Hindlimb muscle (tissue), 1 donor: ENCODE measurements around the gene MIF. TPM values are rescaled to one million over a fixed set of nuclear protein-coding genes. Genes with fewer than 3 reads are reported as not detected.
"Not testable (repeated sequence)": the region's sequence is repeated elsewhere in the genome, so short reads cannot be mapped to it uniquely, and the experiment has no call there.

Experiments
- DNase-seq: peaks from one replicate; pipeline ENCODE4 v3.0.0-alpha.2; 2013
- polyA plus RNA-seq: library from polyadenylated mRNA; unstranded; fragments of 120-200 nt; gene quantifications from one replicate; pipeline ENCODE4 v1.2.1, GENCODE V29; 2013; ENCODE audit not compliant: insufficient read length

MIF gene
- 178 TPM for polyA plus RNA-seq

DNA sequence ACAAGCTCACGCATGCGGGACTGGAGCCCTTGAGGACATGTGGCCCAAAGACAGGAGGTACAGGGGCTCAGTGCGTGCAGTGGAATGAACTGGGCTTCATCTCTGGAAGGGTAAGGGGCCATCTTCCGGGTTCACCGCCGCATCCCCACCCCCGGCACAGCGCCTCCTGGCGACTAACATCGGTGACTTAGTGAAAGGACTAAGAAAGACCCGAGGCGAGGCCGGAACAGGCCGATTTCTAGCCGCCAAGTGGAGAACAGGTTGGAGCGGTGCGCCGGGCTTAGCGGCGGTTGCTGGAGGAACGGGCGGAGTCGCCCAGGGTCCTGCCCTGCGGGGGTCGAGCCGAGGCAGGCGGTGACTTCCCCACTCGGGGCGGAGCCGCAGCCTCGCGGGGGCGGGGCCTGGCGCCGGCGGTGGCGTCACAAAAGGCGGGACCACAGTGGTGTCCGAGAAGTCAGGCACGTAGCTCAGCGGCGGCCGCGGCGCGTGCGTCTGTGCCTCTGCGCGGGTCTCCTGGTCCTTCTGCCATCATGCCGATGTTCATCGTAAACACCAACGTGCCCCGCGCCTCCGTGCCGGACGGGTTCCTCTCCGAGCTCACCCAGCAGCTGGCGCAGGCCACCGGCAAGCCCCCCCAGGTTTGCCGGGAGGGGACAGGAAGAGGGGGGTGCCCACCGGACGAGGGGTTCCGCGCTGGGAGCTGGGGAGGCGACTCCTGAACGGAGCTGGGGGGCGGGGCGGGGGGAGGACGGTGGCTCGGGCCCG, at the start of gene MIF:
Gene MIF, plus strand, starts transcription at position 439 of the 765 bp plus-strand sequence. Its CDS starts 92 bp downstream, at position 531.
- peak; percentile 93 for DNase-seq

DNA sequence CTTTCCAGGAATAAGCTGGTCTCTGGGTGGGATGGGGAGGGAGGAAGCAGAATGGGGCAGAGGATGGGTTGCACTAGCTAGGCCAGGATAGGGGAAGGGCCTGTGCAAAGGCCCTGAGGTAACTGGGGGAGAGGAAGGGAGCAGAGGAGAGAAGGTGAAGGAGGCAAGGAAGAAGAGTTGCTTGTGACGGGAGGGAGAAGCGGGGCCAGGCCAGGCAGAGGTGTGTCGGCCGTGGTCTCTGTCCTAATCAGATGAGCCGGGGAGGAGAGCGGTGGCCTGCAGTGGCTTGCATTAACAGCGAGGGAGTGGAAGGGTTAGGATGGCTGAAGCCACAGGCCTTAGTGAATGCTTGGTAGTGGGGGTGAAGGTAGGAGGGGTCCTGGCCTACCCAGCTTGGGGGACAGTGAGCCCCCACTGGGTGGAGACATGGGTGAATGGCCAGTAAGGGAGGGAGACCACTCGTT, 49.4 kb upstream of the MIF start:
- no peak for DNase-seq

DNA sequence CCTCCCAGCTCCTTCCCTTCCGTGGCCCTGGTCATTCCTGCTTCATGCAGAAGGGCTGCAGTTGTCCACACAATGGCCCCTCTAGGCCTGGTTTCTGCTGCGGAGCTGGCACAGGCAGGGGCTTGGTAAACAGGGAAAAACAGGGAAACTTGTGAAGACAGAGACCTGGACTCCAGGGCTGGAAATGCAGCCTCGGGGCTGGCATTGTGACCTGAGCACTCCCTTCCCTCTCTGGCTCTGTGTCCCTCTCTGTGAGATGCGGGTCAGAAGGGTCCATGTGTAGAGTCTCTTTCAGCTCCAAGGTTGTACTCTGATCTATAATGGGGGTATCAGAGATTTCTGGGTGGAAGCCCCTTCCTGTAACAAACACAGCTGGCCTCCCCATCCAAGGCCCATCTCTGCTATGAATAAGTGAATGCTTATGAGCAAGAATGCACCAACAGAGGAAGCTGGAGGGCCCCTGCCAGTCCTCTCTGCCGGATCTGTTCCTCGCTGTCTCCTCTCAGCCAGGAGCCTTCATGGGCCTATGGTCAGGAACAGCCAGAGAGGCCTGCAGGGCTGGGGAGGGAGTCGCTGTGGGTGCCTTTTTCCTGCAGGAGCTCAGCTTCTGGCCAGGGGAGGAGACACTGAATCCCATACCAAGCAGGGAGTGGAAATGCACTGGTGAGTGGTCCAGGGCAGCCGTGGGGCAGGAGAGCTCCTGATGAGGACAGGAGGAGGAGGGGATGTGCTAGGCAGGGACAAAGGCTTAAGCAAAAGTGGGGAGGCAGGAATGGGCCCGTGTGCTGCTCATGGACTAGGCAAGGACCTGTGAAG, 48.7 kb upstream of the MIF start:
- no peak for DNase-seq

DNA sequence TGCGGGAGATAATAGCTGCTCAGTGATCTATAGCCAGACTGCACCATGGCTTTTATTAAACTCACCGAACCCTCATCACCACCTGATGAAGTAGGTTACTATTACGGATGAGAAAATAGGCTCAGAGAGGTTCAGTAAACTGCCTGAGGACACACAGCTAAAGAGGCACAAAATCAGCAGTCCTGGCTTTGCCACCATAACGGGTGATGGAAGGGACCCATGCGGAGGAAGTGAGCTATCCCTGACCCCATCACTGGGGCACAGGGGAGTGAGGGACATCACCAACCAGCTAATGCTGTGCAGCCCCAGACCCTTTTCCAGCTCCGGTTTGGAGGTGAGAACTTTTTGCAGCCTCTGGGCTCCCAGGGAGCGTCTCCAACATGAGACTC, 48.1 kb upstream of the MIF start:
- no peak for DNase-seq

DNA sequence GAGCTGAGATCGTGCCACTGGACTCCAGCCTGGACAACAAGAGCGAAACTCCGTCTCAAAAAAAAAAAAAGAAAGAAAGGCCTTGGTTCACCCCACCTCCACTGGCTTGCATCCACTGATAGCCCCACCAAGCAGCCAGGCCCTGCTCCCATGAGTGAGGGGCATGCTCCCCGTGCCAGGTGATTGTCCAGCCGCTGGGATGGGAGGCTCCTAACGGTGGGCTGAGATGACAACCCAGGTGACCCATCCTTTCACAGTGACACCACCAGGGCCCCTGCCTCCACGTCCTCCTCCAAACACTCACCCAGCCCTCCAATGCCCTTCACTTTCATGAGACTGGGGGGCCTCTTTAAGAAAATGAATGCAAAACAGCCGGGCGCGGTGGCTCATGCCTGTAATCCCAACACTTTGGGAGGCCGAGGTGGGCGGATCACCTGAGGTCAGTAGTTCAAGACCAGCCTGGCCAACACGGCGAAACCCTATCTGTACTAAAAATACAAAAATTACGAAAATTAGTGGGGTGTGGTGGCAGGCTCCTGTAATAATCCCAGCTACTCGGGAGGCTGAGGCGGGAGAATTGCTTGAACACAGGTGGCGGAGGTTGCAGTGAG, 46.8 kb upstream of the MIF start:
- no peak for DNase-seq

DNA sequence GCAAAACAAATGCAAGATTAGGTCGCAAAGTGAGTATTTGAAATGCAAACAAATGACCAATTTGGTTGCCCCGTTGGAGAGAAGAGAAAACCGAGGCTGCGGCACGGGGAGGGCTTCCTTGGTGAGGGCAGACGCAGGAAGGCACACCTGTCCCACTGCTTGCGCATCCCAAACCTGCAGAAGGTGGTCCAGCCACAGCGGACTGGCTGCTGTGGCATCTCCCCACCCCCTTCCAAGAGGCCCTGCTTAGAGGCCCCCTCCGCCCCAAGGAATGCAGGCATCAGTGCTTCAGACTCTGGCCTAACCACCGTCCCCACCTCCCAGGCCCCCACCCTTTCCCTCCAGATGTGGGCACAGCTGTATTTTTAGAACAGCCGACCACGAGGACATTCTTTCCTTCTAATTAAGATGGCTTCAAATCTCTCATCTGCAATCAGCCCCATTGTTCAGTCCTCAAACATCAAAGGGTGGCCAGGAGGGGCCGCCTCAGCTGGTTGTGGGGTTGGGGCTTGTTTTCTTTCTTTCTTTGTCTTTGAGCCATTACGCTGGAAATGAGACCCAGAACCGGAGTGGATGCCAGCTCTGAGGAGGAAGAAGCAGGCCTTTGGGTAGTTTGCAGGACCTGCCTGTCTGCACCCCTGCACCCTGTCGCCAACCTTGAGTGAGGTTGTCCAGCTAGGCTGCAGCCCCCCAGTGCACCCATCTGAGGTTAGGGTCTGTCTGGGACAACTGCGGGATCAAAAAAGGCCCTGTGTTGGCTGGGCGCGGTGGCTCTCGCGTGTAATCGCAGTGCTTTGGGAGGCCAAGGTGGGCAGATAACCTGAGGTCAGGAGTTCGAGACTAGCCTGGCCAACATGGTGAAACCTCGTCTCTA, 46.0 kb upstream of the MIF start:
- no peak for DNase-seq

DNA sequence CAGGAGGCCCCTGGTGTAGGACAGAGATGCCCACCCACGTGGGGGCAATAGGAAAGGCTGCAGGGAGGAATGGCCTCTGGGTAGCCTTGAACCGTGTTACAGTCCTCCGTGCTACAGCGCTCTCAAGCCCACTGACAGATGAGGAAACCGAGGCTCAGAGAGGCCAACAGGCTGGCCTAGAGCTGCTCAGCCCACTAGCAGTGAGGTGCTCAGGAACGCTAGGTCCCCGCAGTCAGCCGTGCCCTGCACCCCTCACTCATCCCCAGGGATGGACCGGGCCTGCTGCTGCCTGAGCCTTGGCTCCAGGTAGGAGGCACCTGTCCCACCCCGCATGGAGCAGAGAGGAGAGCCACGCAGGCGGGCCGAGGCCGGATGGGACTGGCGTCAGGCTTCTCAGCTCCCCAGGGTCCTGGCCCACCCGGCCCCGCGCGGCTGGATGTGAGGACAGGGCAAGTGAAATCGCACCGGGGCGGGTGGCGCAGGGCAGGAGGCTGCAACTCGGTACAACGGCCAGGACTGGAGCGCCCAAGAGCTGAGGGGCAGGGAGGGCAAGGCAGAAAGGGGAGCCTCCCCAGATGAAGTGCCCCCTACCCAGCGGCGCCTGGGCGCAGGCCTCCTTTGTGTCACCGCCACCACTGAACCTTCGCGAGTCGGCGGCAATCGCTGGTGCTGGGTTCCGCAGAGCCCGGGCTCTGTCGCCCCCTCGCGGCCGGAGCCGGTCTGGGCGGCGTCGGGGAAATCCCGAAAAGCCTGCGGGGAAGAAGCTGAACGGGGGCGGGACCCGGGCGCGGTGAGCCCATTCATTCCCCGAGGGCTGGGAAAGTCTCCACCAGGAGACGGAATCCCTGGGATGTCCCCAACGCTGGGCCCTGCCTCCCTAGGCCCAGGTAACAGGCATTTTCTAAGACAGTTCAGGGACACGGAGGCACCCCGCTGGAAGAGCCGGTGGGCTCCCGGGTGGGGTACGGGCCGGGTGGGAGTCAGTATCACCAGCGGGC, 44.9 kb upstream of the MIF start:
- DNase-seq, result peak; percentile 83

DNA sequence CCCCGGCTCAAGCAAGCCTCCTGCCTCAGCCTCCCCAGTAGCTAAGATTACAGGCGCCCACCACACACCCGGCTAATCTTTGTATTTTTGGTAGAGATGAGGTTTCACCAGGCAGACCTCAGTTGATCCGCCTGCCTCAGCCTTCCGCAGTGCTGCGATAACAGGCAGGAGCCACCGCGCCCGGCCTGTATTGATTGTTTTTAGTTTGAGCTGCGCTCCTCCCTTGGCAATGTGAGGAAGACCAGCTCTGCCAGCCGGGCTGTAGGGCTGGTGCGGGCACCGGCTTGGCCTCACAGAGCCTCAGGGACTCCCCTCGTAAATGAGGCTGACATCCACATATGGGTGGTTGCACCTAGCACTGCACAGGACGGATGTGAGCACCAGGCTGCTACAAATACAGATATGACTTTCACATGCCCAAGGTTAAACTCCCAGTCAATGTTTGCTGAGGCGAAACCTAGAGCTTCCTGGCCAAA, 44.0 kb upstream of the MIF start:
- no peak for DNase-seq

DNA sequence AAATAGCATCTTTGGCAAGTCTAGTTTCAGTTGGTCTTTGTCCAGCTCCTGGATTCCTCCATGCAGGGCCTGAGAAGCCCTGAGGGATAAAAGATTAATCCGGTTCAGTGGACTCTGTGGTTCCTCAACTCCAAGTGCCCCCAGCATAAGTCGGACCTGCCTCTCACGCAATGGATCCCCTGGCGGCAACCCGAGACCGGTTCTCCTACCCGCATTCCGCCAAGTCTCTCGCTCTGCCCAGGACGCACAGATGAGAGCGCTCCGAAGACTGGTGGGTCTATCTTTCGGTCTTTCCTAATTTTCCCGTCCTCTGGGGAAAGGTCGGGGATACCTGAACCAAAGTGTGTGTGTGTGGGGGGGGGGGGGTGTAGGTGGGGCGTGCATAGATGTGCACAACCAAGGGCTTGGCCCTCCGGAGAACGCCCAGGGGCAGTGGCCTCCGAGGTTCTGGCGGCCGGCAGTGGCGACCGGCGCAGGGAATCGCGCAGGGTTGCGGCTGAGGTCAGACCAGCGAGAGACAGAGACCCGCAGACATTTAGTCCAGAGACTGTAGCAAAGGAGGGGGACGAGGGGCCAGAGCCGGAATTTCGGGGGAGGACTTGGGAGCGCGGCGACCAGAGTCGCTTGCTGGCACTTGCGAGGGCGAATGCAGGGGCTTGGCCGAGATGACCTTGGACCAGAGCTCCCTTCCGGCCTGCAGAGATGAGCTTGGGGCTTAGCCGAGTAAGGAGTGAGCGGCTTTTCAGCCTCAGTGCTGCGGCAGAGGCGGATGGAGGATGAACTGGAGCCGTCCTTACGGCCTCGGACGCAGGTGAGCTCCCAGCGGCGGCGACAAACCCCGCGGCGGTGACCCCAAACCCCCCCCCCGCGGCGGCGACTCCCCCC, 37.2 kb upstream of the MIF start:
- no peak for DNase-seq

DNA sequence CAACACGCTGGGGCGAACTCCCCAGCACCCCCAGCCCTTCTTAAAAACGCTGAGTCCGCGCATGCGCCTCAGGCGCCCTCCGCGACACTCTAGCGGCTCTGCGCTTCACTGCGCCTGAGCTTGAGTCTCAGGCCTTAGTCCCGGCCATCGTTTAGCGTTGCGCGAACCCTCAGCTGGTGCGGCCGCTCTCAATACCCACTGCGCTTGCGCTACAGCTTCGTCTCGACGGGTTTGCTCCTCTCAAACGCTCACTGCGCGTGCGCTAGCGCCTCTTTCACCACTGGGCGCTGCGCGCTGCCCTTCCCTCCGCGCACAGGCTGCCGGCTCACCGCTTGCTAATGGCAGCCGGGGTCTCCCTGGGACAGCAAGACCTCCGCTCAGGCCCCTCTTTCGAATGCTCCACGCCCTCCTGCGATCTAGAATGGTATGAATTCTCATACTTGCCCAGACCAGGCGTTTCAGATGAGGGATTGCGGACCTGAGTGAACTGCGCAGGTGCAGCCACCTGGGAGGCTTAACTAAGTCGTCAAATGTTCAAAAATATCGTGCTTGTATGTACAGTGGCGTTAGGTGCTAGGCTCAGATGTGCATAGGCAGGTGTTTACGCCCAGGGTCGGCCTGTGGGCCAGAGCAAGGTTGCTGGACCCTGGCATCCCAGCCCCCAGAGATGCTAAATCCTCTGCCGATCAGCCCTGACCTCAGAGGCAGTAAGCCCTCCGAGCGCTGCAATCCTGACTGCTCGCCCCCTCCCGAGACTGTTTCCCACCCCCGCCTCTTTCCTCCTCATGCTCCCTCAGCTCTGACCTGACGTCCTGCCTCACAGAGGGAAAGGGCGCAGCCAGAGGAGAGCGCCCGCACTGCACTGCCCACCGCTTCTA, 36.3 kb upstream of the MIF start, which contains the start of gene SLC2A11:
Gene SLC2A11, plus strand, starts transcription at position 270 of the 878 bp plus-strand sequence. Its CDS starts 125 bp downstream, at position 395.
- DNase-seq, result peak; percentile 98

DNA sequence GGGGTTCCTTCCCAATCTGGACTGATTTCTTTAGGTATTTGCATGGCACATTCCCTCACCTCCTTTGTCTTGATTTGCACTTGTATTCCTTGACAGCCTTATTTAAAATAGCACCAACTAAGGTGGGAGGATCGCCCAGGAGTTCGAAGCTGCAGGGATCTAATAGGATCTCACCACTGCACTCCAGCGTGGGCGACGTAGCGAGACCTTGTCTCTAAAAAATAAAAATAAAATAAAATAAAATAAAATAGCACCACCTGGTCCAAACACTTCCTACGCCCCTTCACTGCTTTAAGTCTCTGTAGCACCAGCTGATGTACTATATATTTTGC, 35.7 kb upstream of the MIF start:
- DNase-seq, result no peak

DNA sequence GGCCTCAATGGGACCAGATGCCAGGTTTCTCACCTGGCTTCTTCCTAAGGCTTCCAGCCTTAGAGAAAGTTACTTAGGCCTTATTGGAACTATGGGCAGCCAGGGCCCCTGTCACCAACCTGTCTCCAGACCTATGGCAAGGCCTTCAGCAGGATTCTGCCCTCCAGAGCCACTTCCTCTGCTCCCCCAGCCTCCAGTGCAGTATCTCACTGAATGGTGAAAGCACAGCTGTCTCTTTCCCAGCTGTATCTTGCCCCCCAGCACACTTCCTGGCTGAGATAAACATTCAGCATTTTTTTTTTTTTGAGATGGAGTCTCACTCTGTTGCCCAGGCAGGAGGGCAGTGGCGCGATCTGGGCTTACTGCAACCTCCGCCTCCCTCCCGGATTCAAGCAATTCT, 35.0 kb upstream of the MIF start:
- no peak for DNase-seq

DNA sequence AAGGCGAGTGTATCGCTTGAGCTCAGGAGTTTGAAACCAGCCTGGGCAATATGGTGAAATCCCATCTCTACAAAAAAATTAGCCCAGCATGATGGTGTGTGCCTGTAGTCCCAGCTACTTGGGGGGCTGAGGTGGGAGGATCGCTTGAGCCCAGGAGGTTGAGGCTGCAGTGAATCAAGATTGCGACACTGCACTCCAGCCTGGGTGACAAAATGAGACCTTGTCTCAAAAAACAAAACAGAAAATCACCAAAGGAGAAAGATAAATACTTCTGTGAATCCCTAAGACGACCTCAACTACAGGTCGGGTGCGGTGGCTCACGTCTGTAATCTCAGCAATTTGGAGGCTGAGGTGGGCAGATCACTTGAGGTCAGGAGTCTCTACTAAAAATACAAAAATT, 34.0 kb upstream of the MIF start:
- not testable (repeated sequence) for DNase-seq

DNA sequence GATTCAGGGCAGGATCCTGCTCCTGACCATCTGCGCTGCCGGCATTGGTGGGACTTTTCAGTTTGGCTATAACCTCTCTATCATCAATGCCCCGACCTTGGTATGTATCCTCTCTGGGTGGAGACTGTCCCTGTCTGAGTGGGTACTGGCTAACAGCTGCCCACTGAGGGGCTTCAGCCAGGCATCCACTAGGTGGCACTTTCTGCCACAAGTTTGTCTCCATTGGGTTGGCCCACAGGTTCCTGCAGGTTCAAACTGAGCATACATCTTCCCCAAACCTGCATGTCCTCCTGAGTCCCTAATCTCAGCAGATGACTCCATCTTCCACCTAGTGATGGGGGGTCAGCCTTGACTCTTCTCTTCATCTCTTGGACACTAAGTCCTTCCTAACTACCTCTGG, 32.1 kb upstream of the MIF start:
- DNase-seq, result no peak

DNA sequence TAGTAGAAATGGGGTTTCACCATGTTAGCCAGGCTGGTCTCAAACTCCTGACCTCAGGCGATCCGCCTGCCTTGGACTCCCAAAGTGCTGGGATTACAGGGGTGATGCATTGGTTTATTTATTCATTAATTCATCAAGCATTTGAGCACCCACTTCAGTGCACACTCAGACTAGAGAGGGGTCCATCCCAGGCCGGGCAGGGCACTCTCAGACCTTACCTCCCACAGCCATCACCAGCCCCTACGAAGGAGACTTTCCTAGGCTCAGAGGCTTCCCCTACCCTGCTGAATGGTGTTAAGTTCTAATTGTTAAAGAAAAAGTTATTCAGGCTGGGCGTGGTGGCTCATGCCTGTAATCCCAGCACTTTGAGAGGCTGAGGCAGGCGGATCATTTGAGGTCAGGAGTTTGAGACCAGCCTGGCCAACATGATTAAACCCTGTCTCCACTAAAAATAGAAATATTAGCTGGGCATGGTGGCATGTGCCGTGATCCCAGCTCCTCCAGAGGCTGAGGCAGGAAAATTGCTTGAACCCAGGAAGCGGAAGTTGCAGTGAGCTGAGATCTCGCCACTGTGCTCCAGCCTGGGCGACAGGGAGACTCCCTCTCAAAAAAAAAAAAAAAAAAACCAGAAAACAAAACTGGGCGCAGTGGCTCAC, 29.6 kb upstream of the MIF start:
- DNase-seq, result not testable (repeated sequence)

DNA sequence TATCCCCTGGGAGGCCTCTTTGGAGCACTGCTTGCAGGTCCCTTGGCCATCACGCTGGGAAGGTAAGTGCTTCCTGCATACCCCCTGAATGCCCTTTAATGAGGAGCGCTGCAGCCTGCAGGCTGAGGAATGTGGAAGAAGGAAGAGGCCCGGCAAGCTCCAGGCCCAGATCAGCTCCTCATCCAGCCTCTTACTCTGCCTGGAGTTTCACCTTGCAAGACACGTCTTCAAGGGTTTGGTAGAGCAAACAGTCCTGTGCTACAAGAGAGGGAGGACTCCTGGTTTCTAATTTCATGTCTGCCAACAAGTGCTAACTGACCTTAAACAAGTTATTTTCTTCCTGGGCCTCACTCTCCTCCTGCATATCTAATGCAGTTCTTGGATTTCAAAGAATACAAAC, 25.6 kb upstream of the MIF start:
- DNase-seq, result no peak

DNA sequence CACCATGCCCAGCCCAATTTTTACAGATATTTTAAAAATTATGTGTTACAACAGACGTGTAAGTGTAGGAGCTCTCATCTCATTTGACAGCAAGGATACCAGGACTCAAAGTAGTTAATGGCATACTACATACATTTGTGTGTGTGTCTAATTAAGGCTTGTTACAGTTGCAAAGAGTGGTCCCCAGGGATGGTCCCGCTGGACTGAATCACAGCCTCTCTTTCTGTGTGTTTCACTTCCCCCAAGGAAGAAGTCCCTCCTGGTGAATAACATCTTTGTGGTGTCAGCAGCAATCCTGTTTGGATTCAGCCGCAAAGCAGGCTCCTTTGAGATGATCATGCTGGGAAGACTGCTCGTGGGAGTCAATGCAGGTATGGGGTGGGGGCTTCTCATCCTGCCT, 19.3 kb upstream of the MIF start:
- DNase-seq, result no peak

DNA sequence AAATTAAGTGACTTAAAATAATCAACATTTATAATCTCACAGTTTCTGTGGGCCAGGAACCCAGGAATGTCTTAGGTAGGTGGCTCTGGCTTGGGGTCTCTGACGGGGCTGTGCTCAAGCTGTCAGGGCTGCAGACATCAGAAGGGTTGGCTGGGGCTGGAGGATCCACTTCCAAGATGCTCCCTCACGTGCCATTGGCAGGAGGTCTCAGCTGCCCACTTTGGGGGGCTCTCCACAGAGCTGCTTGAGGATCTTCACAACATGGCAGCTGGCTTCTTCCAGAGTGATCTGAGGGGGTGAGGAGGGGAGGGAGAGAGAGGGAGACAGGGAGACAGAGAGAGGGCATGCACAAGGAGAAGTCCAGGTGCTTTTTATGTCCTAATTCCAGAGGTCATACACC, 18.4 kb upstream of the MIF start:
- DNase-seq, result no peak
